Right lobe of liver (tissue), 6 donors: Measurements from ENCODE around the gene SSBP3. TPM values are rescaled to one million over a fixed set of nuclear protein-coding genes. Genes with fewer than 3 reads are reported as not detected.

Source experiments
- ATAC-seq, 4 donors: fragments of 200-7000 bp; cut with Tn5 transposase; one replicate each; pipeline ENCODE4 v1.9.1; 2020; ENCODE audit warnings: mild to moderate bottlenecking in 4 of 4, moderate library complexity in 4 of 4
- DNase-seq, 3 donors: peaks; one replicate each; pipeline ENCODE4 v3.0.0-alpha.2; 2020
- H3K27ac ChIP-seq, 3 donors: fragments of 200-600 bp; one replicate each; pipeline ENCODE4 v1.8.0; 2022
- H3K27me3 ChIP-seq, 2 donors: fragments of 200-600 bp; one replicate each; pipeline ENCODE4 v1.8.0; 2022
- H3K36me3 ChIP-seq, 4 donors: fragments of 200-600 bp; sonication (generic) in 1 of 4; one replicate each; pipeline versions ENCODE4 v1.5.1 to v1.8.0; 2017 to 2022; ENCODE audit warnings: control low read depth in 1 of 4
- H3K4me1 ChIP-seq, 4 donors: fragments of 200-600 bp; sonication (generic) in 1 of 4; one replicate each; pipeline versions ENCODE4 v1.5.1 to v1.8.0; 2017 to 2022; ENCODE audit warnings: control low read depth in 1 of 4
- H3K4me3 ChIP-seq, 3 donors: fragments of 200-600 bp; one replicate each; pipeline ENCODE4 v1.8.0; 2022
- H3K9me3 ChIP-seq, 4 donors: fragments of 200-600 bp; sonication (generic) in 1 of 4; one replicate each; pipeline versions ENCODE4 v1.5.1 to v1.8.0; 2017 to 2022; ENCODE audit warnings: control low read depth in 1 of 4
- POLR2A ChIP-seq: fragments of 450-650 bp; IDR thresholded peaks from one replicate; pipeline ENCODE4 v1.6.1; 2017; ENCODE audit warnings: antibody characterized with exemption, mild to moderate bottlenecking
- WGBS: methylation state at CpG from one replicate; pipeline ENCODE4 v1.1.6; 2018; ENCODE audit warnings: low coverage, low lambda C conversion rate; ENCODE audit not compliant: insufficient coverage; ENCODE audit errors: missing lambda C conversion rate; 5-methylcytosine and 5-hydroxymethylcytosine counted together
- intact Hi-C, 2 donors: fragments of 100-400 bp; cut with DNase I; formaldehyde crosslinking; loops; one replicate each; pipeline versions ENCODE4 v1.11.2 to v1.14.1; 2022
- total RNA-seq, 6 experiments: library from RNA; depleted of rRNA in 2 of 6; stranded (reverse); fragments of >200 nt in 2 of 6; fragmentation: NEBNext Ultra II Directional in 3 of 6; extraction: Animal tissue kit (Norgen Biotek cat#: 25700) in 3 of 6; gene quantifications; one replicate each; pipeline versions ENCODE4 v1.1.0 to v1.2.4, GENCODE V29; 2016 to 2023
- TF ChIP-seq, protein P1 (sequence below), 4 donors: fragments of 200-600 bp in 3 of 4; fragments of 450-650 bp in 1 of 4; IDR thresholded peaks; one replicate each; pipeline versions ENCODE4 v1.5.1 to v1.8.0; 2016 to 2022; ENCODE audit warnings: antibody characterized with exemption in 4 of 4, mild to moderate bottlenecking in 2 of 4
- donor health status: DM: no; HTN: yes; CAD: no.
- donor health status: DM: no; HTN: no; CAD: no.
- donor health status: DM: no; HTN: no; CAD: no.
- donor health status: DM: no; HTN: yes; CAD: no.
- donor health status: DM: no; HTN: yes; CAD: no.

Gene SSBP3
- total RNA-seq, 6 experiments from 2014 or later: 19.4 to 34.1 (median 24.4) TPM

DNA sequence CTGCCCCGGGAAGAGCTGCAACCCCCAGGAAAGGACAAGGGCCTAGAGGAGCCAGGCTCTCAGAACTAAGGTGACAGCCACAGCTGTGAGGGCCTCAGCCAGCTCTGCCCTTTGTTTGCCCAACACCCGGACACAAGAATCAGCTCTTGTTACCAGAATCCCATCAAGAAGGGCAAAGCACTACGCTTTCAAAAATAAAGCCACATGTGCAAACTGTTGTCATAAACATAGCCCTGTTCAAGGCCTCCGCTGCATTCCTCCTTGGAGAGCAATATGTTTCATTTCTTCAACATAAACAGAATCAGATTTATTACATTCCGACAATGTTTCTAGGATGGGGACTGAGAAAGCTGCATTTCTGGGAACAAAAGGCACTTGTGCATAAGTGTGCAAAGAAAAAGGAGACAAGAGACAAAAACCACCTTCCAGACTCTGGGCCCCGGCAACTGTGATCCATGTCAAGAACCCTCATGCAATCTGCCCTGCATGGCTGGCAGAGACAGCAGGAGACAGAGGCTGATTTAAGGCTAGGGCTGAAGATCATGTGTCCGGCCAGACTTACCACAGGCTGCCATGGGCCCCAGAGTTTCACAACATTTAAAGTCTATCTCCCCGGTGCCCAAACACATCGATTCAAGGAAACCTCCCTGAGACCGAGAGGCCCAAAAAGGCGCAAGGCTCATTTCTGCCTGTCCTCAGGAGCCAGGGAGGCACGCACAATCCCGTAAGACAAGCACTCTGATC is 71.0 kb downstream of the SSBP3 start:
- no peaks in the 10 kb centered on the region for H3K27me3 ChIP-seq
- no peaks in the 10 kb centered on the region for H3K9me3 ChIP-seq
- no peak for TF ChIP-seq POLR2A
- TF ChIP-seq, protein P1, sequence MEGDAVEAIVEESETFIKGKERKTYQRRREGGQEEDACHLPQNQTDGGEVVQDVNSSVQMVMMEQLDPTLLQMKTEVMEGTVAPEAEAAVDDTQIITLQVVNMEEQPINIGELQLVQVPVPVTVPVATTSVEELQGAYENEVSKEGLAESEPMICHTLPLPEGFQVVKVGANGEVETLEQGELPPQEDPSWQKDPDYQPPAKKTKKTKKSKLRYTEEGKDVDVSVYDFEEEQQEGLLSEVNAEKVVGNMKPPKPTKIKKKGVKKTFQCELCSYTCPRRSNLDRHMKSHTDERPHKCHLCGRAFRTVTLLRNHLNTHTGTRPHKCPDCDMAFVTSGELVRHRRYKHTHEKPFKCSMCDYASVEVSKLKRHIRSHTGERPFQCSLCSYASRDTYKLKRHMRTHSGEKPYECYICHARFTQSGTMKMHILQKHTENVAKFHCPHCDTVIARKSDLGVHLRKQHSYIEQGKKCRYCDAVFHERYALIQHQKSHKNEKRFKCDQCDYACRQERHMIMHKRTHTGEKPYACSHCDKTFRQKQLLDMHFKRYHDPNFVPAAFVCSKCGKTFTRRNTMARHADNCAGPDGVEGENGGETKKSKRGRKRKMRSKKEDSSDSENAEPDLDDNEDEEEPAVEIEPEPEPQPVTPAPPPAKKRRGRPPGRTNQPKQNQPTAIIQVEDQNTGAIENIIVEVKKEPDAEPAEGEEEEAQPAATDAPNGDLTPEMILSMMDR (IDR thresholded peaks at IDR 0.05): no peak
- peak overlapping the region; percentile 42 to 56 (median 55) for H3K27ac ChIP-seq
- intact Hi-C loops: no loop called here
- no peak overlapping the region for H3K4me3 ChIP-seq
- peak in 3 of 4 donors; percentile 9 to 20 (median 14) for ATAC-seq
- no peaks in the 10 kb centered on the region for H3K36me3 ChIP-seq
- peaks cover 0 to 5% (median 0%) of the 10 kb centered on the region in 4 donors for H3K4me1 ChIP-seq
- 63% methylated on average over 6 of the region's 13 CpGs for WGBS
- DNase-seq: no peak

DNA sequence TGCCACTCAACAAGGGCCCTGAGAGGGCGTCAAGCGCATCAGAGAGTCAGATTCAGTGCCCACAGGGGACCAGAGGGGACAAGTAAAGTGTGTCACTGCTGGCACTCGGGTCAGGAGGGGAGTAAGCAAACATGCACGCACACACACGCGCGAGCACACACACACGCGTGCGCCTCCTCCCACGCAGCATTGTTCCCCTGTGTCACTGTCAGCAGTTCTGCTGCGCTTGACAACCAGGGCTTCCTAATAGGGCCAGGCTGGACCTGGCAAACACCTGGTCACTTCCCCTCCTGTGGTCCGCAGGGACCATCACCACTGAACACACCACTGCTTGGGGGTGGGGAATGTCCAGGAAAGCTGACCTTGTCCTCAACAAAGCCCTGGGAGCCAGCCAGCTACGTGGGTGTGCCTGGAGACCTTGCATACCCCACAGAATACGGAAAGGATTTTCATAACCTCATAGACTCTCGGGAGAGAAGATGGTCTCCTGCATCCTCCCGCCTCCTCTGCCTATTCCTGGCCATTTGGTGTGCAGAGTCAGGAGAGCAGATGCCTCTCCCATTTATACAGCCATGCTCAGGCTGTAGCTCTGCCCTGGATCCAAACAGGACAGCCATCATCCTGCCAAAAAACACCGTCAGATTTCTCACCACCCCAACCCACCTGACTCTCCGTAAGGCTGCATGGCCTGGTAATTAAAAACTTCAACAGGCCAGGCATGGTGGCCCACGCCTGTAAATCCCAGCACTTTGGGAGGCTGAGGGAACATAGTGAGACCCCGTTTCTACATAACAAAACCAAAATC is 73.2 kb downstream of the SSBP3 start:
- no peak for TF ChIP-seq POLR2A
- TF ChIP-seq, protein P1 (IDR thresholded peaks at IDR 0.05): no peak
- H3K27me3 ChIP-seq: no peaks in the 10 kb centered on the region
- H3K4me1 ChIP-seq: peaks cover 0 to 13% (median 4%) of the 10 kb centered on the region in 4 donors
- ATAC-seq: no peak
- 63% methylated on average over 6 of the region's 21 CpGs for WGBS
- H3K4me3 ChIP-seq: no peak overlapping the region
- no peaks in the 10 kb centered on the region for H3K36me3 ChIP-seq
- no peaks in the 10 kb centered on the region for H3K9me3 ChIP-seq
- intact Hi-C loops: no loop called here
- H3K27ac ChIP-seq: no peak overlapping the region
- DNase-seq: no peak

DNA sequence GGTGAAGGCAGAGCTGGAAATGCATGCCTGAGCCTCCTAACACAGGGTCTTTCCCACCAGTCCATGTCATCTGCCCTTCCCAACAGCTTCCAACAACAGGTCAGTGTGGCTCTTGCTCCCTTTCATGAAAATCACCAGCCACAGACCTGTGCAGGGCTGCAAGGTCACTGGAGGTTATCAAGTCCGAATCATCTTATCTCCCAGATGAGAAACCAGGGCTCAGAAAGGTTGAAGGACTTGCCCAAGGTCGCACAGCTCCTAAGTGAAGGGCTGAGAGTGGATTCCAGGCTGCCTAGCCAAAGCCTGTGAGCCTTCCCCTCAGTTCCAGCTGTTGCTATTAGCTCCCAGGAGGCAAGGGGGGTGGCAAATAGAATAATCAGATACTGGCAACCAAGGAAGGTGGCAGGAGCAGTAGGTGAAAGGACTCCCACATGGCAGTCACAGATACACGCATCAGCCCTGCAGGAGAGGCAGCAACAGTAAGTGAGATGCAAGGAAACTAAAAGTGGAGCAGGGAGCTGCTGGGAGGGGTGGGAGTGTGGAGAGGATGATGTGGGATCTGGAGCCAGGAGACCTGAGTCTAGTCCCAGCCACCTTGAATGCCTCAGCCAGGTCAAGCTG is 74.2 kb downstream of the SSBP3 start:
- TF ChIP-seq, protein P1 (IDR thresholded peaks at IDR 0.05): no peak
- TF ChIP-seq POLR2A: no peak
- 58% methylated on average over 2 of the region's 3 CpGs for WGBS
- no peaks in the 10 kb centered on the region for H3K27me3 ChIP-seq
- intact Hi-C loops: no loop called here
- no peaks in the 10 kb centered on the region for H3K9me3 ChIP-seq
- no peak for ATAC-seq
- H3K27ac ChIP-seq: no peak overlapping the region
- H3K4me1 ChIP-seq: peaks cover 0 to 13% (median 4%) of the 10 kb centered on the region in 4 donors
- no peaks in the 10 kb centered on the region for H3K36me3 ChIP-seq
- H3K4me3 ChIP-seq: no peak overlapping the region
- no peak for DNase-seq

DNA sequence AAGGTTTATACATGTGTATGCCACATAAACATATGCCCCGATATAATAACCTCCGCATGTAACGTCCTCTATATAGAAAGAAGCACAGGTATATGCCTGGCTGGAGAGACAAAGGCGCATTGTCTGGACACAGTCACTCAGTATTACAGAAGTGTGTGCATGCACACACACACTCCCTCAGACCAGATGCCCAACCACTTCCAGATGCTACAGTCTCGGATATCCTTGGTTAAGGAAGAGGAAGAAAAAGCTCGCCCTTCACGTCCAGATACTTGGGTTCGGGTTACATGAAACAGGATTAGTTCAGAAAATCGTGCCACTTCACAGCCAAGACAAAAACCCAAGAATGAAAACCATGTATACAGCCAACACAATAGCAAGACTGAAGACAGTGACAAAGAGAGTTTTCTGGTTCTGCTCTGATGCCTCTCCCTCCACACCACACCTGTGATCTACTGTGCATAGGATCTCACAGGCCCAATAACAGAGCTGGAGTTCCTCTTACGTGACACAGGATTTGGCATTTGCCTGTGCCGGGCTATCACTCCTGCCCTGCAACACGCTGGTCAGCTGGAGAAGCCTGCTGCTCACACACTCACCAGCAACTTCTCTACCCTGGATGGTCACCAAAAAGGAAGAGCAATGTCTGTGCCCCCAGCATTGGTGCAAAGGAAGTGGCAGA is 75.0 kb downstream of the SSBP3 start:
- WGBS: 62% methylated on average over 11 of the region's 12 CpGs
- Histone ChIP-seq H3K9me3 (no peaks in the 10 kb centered on the region), H3K27ac (no peak overlapping the region), H3K36me3 (no peaks in the 10 kb centered on the region), H3K4me3 (no peak overlapping the region), H3K4me1 (peaks cover 0 to 12% (median 4%) of the 10 kb centered on the region in 4 donors), H3K27me3 (no peaks in the 10 kb centered on the region)
- no peak for DNase-seq
- intact Hi-C loops: no loop called here
- no peak for ATAC-seq
- no peak for TF ChIP-seq POLR2A
- TF ChIP-seq, protein P1 (IDR thresholded peaks at IDR 0.05): no peak
